Kasumi-1 (cell line): ENCODE measurements around the gene UBASH3B.
A peak's percentile ranks its signal among the peaks of the same experiment; 100 is the strongest.
"Not testable (repeated sequence)": the region's sequence is repeated elsewhere in the genome, so short reads cannot be mapped to it uniquely, and the experiment has no call there.

ENCODE experiments used
- DNase-seq, 2 experiments: peaks; one replicate each; lab custom pipeline; 2025; lab: John Stamatoyannopoulos, UW

The UBASH3B gene, protein sequence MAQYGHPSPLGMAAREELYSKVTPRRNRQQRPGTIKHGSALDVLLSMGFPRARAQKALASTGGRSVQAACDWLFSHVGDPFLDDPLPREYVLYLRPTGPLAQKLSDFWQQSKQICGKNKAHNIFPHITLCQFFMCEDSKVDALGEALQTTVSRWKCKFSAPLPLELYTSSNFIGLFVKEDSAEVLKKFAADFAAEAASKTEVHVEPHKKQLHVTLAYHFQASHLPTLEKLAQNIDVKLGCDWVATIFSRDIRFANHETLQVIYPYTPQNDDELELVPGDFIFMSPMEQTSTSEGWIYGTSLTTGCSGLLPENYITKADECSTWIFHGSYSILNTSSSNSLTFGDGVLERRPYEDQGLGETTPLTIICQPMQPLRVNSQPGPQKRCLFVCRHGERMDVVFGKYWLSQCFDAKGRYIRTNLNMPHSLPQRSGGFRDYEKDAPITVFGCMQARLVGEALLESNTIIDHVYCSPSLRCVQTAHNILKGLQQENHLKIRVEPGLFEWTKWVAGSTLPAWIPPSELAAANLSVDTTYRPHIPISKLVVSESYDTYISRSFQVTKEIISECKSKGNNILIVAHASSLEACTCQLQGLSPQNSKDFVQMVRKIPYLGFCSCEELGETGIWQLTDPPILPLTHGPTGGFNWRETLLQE

DNA sequence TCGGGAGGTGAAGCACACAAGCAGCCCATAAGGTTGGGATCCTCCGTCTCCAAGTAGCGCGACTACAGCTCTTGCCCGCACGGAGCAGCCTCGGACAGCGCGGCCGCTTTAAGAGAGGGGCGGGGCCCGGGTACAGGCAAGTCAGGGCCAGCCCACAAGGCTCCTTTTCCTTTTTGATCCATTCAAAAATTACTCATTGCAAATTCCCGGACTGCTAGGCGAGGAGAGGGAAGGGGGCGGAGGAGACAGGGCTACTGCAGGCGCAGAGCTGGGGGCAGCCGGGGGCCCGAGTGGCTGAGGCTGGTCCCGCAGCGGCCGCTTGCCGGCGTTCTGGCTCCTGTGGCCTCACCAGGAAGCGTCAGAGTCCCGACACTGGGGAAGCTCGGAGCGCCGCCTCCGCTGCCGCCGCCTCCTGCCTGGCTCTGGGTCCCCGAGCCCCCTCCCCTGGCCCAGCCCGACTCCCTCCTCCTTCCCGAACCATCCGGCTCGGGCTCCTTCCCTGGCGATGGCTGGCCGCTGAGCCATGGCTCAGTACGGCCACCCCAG lies at the start of gene UBASH3B:
TSS of gene UBASH3B (plus strand) at position 196 of the 546 bp plus-strand sequence. CDS start at position 524, 328 bp downstream.
- DNase-seq, result peak; percentile 90

DNA sequence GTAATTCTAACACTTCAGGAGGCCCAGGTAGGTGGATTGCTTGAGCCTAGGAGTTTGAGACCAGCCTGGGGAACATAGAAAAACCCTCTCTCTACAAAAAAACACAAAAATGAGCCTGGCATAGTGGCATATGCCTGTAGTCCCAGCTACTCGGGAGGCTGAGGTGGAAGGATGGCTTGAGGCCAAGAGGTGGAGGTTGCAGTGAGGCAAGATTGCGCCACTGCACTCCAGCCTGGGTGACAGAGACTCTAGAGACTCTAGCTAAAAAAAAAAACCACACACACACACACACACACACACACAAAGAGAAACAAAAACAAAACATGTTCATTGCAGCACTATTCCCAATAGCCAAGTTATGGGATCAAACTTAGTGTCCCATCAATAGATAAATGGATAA lies 48.4 kb upstream of the UBASH3B start:
- DNase-seq, result not testable (repeated sequence)

DNA sequence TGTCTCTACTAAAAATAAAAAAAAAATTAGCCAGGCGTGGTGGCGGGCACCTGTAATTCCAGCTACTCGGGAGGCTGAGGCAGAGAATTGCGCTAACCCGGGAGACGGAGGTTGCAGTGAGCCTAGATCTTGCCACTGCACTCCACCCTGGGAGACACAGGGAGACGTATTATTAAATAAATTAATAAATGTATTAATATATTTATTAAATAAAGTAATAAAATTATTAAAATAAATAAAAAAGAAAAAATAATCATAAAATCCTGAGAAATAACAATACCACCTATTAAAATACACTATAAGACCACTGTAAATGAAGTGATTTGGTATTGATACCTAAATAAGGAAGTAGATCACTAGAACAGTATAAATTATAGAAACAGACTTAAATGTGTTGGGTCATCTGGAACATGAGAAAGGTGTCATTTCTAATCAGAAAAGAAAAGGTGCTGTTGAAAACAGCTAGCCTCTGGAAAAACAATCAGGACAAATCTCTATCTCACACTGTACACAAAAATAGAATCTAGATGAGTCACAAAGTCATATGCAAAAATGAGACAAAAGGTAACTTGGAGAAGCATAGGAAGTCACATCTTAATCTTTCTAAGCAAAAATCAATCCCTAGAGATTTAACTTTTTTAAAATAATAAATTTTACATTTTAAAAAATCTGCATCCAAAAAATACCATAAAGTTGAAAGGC lies 43.2 kb upstream of the UBASH3B start:
- no peak for DNase-seq

DNA sequence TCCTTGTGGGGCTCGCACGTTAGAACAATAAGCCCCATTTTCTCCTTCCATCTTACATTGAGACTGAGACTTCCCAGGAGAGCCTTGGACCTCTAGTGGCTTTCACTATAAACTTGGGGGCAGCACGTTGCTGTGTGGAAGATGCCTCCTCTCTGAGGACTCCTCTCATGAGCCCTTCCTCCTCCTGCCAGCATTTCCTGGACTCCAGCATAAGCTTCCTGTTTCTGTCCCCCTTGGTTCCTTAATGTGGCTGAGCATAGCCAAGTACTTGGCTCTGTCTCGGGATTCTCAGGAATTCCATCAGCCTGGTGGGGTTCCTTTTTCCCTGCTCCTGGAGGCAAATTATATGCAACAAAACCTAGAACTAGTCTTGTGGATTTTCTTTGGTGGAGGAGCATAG lies 38.8 kb upstream of the UBASH3B start:
- DNase-seq, result peak; percentile 13 to 19

DNA sequence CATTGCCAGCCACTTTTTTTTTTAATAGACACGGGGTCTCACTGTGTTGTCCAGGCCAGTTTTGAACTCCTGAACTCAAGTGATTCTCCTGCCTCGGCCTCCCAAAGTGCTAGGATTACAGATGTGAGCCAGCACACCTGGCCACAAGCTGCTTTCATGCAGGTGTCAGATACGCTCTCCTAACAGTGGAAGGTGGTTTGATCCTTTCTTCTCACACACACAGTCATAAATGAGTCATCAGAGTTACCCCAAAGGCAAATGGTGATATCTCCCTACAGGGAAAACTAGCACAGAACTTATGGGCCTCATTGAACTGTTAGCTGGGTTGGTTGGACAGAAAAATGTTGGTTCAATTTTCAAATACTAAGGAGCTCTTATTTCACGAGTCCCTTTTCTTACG lies 38.2 kb upstream of the UBASH3B start:
- DNase-seq, result no peak

DNA sequence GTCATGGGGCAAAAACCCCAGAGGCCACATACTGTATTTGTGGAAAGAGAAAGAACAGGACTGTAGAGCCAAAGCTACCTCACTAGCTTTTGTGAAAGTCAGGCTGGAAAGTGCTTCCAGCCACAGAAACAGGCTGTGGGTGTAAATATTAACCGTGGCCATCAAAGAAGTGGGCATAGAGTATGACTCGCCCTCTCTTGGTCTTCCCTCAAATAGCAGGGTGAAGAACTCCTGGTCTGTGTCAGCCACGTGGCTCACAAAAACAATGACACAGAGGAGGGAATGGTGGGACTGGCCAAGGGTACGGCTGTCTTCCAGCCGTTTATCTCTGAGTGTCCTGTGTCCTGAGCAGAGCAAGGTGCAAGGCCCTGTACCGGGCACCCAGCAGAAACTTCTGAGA lies 37.6 kb upstream of the UBASH3B start:
- no peak for DNase-seq

DNA sequence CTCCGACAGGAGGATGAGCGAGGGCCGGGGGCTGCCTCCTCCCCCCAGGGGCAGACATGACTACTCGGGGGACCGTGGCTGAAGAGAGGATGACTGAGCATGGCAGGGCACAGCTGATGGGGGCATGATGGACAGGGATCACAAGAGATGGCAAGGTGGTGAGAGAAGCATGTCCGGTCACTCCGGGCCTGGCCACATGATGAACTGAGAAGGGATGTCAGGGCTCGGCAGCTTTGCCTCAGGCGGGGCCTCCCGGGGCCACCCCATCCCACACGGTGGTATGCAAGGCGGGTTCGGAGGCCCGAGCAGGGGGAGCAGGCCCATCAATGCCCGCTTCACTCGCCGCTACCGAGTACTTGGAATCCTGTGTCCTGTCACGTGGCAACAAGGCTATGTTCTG lies 36.6 kb upstream of the UBASH3B start:
- DNase-seq, result no peak

DNA sequence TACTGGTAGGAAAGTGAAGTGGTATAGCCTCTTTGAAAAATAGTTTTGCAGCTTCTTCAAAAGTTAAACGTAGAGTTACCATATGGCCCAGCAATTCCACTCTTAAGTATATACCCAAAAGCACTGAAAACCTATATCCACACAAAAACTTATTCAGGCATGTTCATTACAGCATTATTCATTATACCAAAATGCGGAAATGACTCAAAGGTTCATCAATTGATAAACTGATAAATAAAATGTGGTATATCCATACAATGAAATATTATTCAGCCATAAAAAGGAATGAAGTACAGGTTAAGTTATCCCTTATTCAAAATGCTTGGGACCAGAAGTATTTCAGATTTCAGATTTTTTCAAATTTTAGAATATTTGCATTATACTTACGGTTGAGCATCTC lies 35.8 kb upstream of the UBASH3B start:
- no peak for DNase-seq

DNA sequence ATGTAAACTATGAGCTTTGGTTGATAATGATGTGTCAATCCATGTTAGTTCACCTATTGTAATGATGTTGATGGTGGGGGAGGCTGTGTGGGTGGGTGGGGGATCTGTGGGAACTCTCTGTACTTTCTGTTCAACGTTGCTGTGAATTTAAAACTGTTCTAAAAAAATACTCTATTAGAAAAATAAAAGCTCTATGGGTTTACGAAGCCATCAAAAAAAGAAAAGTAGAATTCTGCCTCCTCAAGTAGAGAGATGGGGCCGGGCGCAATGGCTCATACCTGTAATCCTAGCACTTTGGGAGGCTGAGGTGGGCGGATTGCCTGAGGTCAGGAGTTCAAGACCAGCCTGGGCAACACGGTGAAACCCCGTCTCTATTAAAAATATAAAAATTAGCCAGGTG lies 30.0 kb upstream of the UBASH3B start:
- DNase-seq, result not testable (repeated sequence)

DNA sequence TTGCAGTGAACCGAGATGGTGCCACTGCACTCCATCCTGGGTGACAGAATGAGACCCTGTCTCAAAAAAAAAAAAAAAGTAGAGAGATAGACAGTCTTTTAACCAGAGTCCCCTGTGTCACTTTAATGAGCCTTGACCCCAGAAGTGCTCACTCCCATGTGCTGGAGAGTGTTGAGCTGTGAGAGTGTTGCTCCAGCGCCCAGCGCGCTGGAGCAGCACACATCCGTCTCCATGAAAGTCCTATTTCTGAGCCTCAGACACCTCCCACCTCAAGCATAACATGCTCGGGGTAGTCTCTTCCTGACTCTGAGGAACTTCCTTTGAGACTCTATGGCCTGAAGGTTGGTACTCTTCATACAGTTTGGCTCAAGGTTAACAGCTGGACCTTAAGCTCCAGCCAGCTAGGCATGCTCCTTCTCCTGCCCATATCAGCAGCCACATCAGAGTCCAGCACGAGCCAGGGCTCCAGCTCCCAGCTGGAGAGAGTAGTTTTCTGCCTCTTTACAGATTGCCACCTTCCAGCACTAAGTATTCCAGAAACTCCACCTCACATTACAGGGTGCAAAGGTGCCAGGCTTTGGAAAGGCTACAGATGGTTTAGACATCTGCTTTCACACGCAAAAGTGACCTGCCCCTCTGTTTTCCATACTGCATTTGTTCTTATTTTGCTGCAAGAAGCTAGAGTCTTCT lies 29.4 kb upstream of the UBASH3B start:
- no peak for DNase-seq

DNA sequence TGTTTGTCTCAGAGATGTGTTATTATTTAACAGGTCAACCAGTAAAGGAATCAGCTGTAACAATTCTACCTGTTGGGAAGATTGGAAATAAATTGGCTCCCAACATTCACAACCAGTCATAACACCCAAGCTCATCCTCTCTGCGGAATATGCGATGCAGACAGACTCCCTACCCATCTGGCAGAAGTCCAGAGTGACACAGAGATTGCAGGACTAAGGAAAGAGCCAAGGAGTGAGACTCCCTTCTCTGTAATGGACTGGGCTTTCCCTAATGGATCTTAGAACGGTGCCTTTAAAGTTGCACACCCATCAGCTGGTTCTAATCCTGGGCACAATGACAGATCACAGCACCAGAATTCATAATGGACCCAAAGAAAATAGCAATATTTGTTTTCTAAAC lies 27.8 kb upstream of the UBASH3B start:
- no peak for DNase-seq

DNA sequence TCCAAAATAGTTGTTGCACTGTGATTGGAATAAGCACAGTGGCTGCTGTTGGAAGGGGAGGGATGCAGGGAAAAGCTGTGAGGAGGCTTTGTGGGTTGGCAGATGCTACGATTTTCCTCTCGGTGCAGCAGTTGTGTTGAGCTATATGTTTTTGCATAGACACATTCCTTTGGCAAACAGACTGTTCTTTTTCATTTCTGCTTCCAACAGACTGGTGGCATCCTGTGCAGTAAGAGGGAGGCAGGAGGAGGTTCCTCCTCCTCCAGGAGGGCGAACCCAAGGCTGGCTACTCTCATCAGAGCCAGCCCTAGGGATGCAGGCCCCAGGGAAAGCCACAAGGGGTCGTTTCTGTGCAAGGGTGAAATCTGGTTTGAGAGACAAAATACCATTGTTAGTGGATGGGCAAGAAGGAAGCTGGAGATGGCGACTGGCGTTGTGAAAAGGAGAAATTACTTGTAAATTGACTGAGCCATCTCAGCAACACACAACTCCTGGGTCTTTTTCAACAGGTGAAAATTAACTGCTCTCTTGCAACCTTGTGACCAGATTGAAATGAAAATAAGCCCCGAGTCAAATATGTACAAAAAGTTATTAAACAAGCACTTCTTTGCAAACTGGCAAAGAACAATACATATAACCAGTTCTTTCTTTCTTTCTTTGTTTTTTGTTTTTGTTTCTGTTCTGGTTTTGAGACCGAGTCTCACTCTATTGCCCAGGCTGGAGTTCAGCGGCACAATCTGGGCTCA lies 26.5 kb upstream of the UBASH3B start:
- peak; percentile 92 to 95 for DNase-seq

DNA sequence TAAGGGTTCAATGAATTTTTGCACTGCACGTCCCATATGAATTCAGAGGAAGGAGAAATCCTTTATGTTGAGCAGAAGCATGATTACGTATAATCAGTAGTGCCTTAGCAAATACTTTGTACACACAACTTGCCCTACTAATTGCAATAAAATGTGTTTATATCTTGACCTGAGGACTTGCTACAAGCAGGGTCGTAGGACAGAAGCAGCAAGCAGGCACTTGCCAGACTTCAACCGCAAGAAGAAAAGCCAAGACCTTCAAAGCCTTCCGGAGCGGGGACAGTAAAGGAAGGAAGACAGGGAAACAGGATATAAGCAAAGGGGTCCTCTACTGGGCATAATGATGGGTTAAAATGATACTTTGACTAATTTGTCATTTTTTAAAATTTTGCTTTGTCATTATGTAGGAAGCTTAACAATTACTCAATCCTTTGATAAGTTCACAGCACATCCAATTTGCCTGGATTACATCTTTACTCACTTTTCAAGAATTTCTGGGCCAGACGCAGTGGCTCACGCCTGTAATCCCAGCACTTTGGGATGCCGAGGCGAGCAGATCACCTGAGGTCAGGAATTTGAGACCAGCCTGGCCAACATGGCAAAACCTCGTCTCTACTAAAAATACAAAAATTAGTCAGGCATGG lies 23.2 kb upstream of the UBASH3B start:
- no peak for DNase-seq

DNA sequence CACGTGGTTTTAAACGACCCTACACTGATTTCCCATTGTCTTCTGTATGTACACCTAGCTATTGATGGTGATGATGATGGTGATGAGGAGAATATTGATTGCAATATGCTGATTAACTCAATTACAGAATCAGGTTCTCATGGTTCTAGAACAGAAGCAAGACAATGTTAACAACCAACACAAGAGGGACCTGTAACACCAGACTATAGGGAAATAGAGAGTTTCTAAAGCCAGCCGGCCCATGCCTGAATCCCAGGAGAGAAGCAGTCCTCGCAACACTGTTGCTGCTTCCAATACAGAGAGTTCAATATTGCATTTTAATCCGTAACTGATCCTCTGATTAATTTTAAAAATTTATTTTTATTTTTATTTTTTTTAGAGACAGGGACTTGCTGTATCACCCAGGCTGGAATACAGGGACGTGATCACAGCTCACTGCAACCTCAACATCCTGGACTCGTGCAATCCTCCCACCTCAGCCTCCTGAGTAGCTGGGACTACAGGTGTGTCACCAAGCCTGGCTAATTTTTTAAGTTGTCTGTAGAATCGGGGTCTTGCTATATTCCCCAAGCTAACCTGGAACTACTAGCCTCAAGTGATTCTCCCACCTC lies 22.2 kb upstream of the UBASH3B start:
- DNase-seq, result peak; percentile 87 to 90

DNA sequence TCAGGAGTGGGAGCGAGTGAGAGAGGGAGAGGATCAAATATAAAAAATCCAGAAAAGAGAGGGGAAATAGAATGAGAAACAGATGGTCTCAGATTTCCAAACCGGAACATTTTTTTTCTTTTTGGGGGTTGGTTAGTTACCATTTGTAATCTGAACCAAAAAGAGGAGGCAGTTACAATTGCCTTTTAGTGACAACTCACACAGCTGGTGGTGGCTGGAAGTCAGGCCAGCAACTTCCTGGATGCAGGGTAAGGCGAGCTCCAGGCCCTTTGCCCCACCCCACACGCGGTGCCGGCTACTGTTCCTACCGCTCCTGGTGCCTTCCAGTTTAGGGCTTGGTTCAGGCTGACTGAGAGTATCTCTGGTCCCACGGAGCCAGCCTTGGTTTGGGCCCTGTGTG lies 21.0 kb upstream of the UBASH3B start:
- DNase-seq, result peak in 1 of 2 experiments; percentile 5

DNA sequence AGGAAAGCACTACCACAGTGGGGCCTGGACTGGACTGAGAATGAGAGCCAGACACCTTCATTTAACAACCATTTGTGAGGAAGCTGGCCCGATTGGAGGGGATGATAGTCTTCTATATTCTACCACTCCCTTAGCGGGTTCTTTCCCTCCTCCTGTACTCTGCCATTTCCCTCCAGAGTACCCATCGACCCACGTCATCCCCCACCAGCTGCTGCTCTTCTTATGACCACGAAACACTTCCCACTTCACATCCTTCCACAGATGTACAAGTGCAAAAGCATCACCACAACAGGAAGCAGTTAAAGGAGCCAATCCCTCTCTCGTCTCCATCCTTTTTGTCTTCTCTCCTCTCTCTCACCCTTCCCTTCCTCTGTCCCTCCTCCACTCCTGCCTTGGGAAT lies 18.0 kb upstream of the UBASH3B start:
- DNase-seq, result peak; percentile 22 to 39

DNA sequence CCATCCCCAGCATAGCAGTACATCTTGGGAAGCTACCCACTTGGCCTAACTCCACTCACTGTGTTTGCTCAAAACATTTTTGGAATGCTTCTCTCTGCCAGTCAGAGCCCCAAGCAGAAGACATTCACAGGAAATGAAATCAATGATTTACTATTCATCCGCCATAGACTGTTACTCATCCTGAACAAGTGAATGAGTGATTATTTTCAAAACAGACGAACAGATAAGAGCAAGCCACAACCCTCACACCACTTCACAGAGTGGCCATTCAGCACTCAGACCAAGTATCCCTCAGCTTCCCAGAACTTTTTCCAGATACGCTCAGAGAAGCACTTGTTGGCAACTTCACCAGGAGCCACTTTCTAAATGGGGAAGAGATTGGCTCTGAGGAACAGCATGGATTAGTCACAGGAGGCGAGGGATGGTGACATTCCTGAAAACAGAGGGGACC lies 13.0 kb upstream of the UBASH3B start:
- DNase-seq, result no peak

DNA sequence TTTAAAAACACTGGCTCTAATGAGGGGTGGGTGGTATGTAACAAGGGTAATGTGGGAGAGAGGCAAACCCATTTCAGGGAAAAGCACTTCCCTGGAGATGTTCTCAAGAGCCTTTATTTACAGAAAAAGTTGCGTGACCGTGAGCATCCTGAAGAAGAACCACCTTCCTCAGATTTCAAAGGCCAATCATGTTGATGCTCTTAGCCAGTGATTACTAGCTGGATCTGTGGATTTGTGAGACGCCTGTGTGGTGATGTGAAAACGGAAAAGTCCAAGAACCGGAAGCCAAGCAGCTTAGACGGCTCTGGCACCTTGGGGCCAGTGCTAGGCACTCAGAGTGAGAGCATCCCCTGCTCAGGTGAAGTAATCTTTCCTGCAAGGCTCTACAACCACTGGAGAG lies 12.6 kb upstream of the UBASH3B start:
- DNase-seq, result no peak

DNA sequence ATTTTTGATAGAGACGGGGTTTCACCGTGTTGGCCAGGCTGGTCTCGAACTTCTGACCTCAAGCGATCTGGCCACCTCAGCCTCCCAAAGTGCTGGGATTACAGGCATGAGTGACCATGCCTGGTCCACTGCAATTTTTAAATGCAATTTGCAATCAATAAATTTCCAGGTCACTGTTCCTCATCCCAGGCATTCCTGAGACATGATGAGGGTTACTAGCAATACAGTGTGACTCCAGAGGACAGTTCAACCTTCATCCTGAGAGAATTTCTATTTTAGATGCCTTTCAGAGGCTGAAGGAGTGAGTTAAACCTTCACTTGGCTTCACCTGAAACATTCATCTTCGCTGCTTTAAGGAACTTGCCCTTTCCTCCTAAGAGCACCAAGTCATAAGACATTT lies 9.7 kb upstream of the UBASH3B start:
- no peak for DNase-seq
